H9 (cell line): ENCODE data around the gene MOXD1. TPM values are rescaled to one million over a fixed set of nuclear protein-coding genes. Genes with fewer than 3 reads are reported as not detected.

ENCODE experiments used
- DNase-seq: peaks from one replicate; pipeline ENCODE4 v3.0.0-alpha.2; 2017
- H2AFZ ChIP-seq: one replicate; pipeline ENCODE4 v1.6.1; 2013; ENCODE audit warnings: mild to moderate bottlenecking, low read length, control low read depth, moderate library complexity
- H2AK5ac ChIP-seq: 2 replicates; pipeline ENCODE4 v1.6.1; 2013; ENCODE audit warnings: low read length, control low read depth, mixed read lengths; ENCODE audit not compliant: insufficient read length
- H2BK120ac ChIP-seq: one replicate; pipeline ENCODE4 v1.6.1; 2013; ENCODE audit warnings: low read depth, mild to moderate bottlenecking, low read length, control low read depth, inconsistent platforms; ENCODE audit not compliant: poor library complexity, severe bottlenecking
- H2BK12ac ChIP-seq: 2 replicates; pipeline ENCODE4 v1.6.1; 2013; ENCODE audit warnings: low read length, control low read depth, mixed read lengths, low read depth; ENCODE audit not compliant: insufficient read length
- H2BK15ac ChIP-seq: 2 replicates; pipeline ENCODE4 v1.6.1; 2013; ENCODE audit warnings: low read depth, low read length, control low read depth
- H2BK20ac ChIP-seq: one replicate; pipeline ENCODE4 v1.6.1; 2013; ENCODE audit warnings: low read depth, mild to moderate bottlenecking, low read length, control low read depth, inconsistent platforms; ENCODE audit not compliant: poor library complexity, severe bottlenecking
- H2BK5ac ChIP-seq: 2 replicates; pipeline ENCODE4 v1.6.1; 2013; ENCODE audit warnings: low read length, control low read depth, mixed read lengths; ENCODE audit not compliant: insufficient read length
- H3K14ac ChIP-seq: 2 replicates; pipeline ENCODE4 v1.6.1; 2013; ENCODE audit warnings: low read length, control low read depth; ENCODE audit not compliant: insufficient read depth
- H3K18ac ChIP-seq: 2 replicates; pipeline ENCODE4 v1.6.1; 2013; ENCODE audit warnings: low read depth, mild to moderate bottlenecking, mixed read lengths, low read length, control low read depth; ENCODE audit not compliant: insufficient read length
- H3K23ac ChIP-seq: 2 replicates; pipeline ENCODE4 v1.6.1; 2013; ENCODE audit warnings: low read length, control low read depth, mixed read lengths, low read depth; ENCODE audit not compliant: insufficient read length
- H3K23me2 ChIP-seq: 2 replicates; pipeline ENCODE4 v1.6.1; 2013; ENCODE audit warnings: low read depth, mild to moderate bottlenecking, mixed read lengths, low read length, control low read depth; ENCODE audit not compliant: insufficient read length, poor library complexity, severe bottlenecking
- H3K27ac ChIP-seq: 2 replicates; pipeline ENCODE4 v1.5.1; 2013; ENCODE audit warnings: low read length, control low read depth, mixed read lengths, low read depth; ENCODE audit not compliant: insufficient read length
- H3K27me3 ChIP-seq: 2 replicates; pipeline ENCODE4 v1.6.1; 2013; ENCODE audit warnings: low read length, control low read depth, inconsistent platforms; ENCODE audit not compliant: insufficient read depth
- H3K4ac ChIP-seq: 2 replicates; pipeline ENCODE4 v1.6.1; 2013; ENCODE audit warnings: low read depth, mild to moderate bottlenecking, control low read depth, inconsistent platforms, low read length, moderate library complexity
- H3K4me1 ChIP-seq: 2 replicates; pipeline ENCODE4 v1.6.1; 2013; ENCODE audit warnings: low read length, control low read depth, inconsistent platforms; ENCODE audit not compliant: insufficient read depth
- H3K4me2 ChIP-seq: 2 replicates; pipeline ENCODE4 v1.6.1; 2013; ENCODE audit warnings: low read length, control low read depth, mixed read lengths; ENCODE audit not compliant: insufficient read length, insufficient read depth
- H3K56ac ChIP-seq: 2 replicates; pipeline ENCODE4 v1.6.1; 2013; ENCODE audit warnings: low read depth, mild to moderate bottlenecking, mixed read lengths, low read length, control low read depth; ENCODE audit not compliant: insufficient read length
- H3K79me1 ChIP-seq: 2 replicates; pipeline ENCODE4 v1.6.1; 2013; ENCODE audit warnings: low read depth, mild to moderate bottlenecking, moderate library complexity, low read length, control low read depth, inconsistent platforms; ENCODE audit not compliant: insufficient read depth, poor library complexity, severe bottlenecking
- H3K79me2 ChIP-seq: 2 replicates; pipeline ENCODE4 v1.6.1; 2013; ENCODE audit warnings: low read length, control low read depth, inconsistent platforms; ENCODE audit not compliant: insufficient read depth
- H3K9ac ChIP-seq: 2 replicates; pipeline ENCODE4 v1.6.1; 2013; ENCODE audit warnings: low read length, control low read depth, mixed read lengths; ENCODE audit not compliant: insufficient read length; ENCODE audit errors: extremely low read depth
- H3K9me3 ChIP-seq: one replicate; pipeline ENCODE4 v1.6.1; 2013; ENCODE audit warnings: low read depth, low read length, inconsistent platforms; ENCODE audit not compliant: control insufficient read depth
- H3T11ph ChIP-seq: one replicate; pipeline ENCODE4 v1.6.1; 2013; ENCODE audit warnings: mild to moderate bottlenecking, low read length, control low read depth, inconsistent platforms
- H4K20me1 ChIP-seq: one replicate; pipeline ENCODE4 v1.6.1; 2013; ENCODE audit not compliant: control insufficient read depth, insufficient read length, insufficient read depth
- H4K5ac ChIP-seq: 2 replicates; pipeline ENCODE4 v1.6.1; 2013; ENCODE audit warnings: low read depth, mild to moderate bottlenecking, mixed read lengths, low read length, control low read depth; ENCODE audit not compliant: insufficient read length
- H4K8ac ChIP-seq: replicated peaks from 2 replicates; pipeline ENCODE4 v1.6.1; 2013; ENCODE audit warnings: low read length, control low read depth, mixed read lengths, low read depth; ENCODE audit not compliant: insufficient read length
- H4K91ac ChIP-seq: 2 replicates; pipeline ENCODE4 v1.6.1; 2013; ENCODE audit warnings: low read depth, mild to moderate bottlenecking, moderate library complexity, mixed read lengths, low read length, control low read depth; ENCODE audit not compliant: insufficient read length
- H3K27ac Mint-ChIP-seq, 3 experiments: 2 replicates in 2 of 3; 3 replicates in 1 of 3; pipeline ENCODE4 v1.8.0; 2020 to 2021; ENCODE audit warnings: mixed read lengths in 3 of 3, mild to moderate bottlenecking in 1 of 3, moderate library complexity in 1 of 3
- H3K27me3 Mint-ChIP-seq: 2 replicates; pipeline ENCODE4 v1.8.0; 2021; ENCODE audit warnings: low read depth, mild to moderate bottlenecking, moderate library complexity, mixed read lengths
- H3K36me3 Mint-ChIP-seq, 3 experiments: 2 replicates in 2 of 3; 3 replicates in 1 of 3; pipeline ENCODE4 v1.8.0; 2020 to 2021; ENCODE audit warnings: low read depth in 3 of 3, mixed read lengths in 3 of 3; ENCODE audit not compliant: insufficient read depth in 1 of 3
- H3K4me1 Mint-ChIP-seq, 2 experiments: 2 replicates each; pipeline ENCODE4 v1.8.0; 2020; ENCODE audit warnings: mixed read lengths in 2 of 2
- H3K4me3 Mint-ChIP-seq, 2 experiments: 2 replicates in 1 of 2; 3 replicates in 1 of 2; pipeline ENCODE4 v1.8.0; 2020 to 2021; ENCODE audit warnings: mild to moderate bottlenecking in 2 of 2, mixed read lengths in 2 of 2, moderate library complexity in 1 of 2
- H3K9me3 Mint-ChIP-seq, 2 experiments: 2 replicates in 1 of 2; 3 replicates in 1 of 2; pipeline ENCODE4 v1.8.0; 2020; ENCODE audit warnings: mild to moderate bottlenecking in 2 of 2, mixed read lengths in 2 of 2, moderate library complexity in 1 of 2
- WGBS: extraction: QIAGEN DNeasy Blood & Tissue Kit; methylation state at CpG from one replicate; pipeline ENCODE4 v1.1.7; 2013; ENCODE audit warnings: missing lambda C conversion rate, low lambda C conversion rate, mixed read lengths; ENCODE audit not compliant: insufficient read length; ENCODE audit errors: extremely low coverage; 5-methylcytosine and 5-hydroxymethylcytosine counted together
- total RNA-seq: library from RNA; stranded (reverse); gene quantifications from 2 replicates; pipeline ENCODE4 v1.2.1, GENCODE V29; 2021
- TF ChIP-seq, protein P1 (sequence below): fragments of 200-600 bp; sonication (generic); conservative IDR thresholded peaks from 3 replicates; pipeline ENCODE4 v1.8.0; 2021; ENCODE audit warnings: antibody characterized with exemption, mild to moderate bottlenecking

MOXD1 gene
- total RNA-seq, 1 experiment from 2014 or later: 2.3 TPM

- Histone ChIP-seq H3K9me3 (no peaks in the 10 kb centered on the region), H2BK15ac (no peak overlapping the region), H4K20me1 (no peaks in the 10 kb centered on the region), H2BK12ac (no peak overlapping the region), H4K8ac (no peak overlapping the region), H4K5ac (no peak overlapping the region), H3K23me2 (no peaks in the 10 kb centered on the region), H3K27me3 (no peaks in the 10 kb centered on the region), H3K18ac (no peak overlapping the region), H3K79me1 (no peaks in the 10 kb centered on the region), H2AK5ac (no peak overlapping the region), H2BK120ac (no peak overlapping the region), H3K4ac (no peak overlapping the region), H4K91ac (no peak overlapping the region), H3K4me1 (no peaks in the 10 kb centered on the region), H3K23ac (no peak overlapping the region), H3K56ac (no peak overlapping the region), H3K9ac (no peak overlapping the region), H3K79me2 (no peaks in the 10 kb centered on the region), H3T11ph (no peak overlapping the region), H3K27ac (no peak overlapping the region), H2AFZ (no peak overlapping the region), H2BK5ac (no peak overlapping the region), H2BK20ac (no peak overlapping the region), H3K14ac (no peak overlapping the region), H3K4me2 (no peak overlapping the region)
- Mint-ChIP-seq H3K27me3 (no peaks in the 10 kb centered on the region), H3K27ac (no peak overlapping the region), H3K36me3 (no peaks in the 10 kb centered on the region), H3K4me1 (no peaks in the 10 kb centered on the region), H3K9me3 (peaks cover 0 to 2% of the 10 kb centered on the region in 2 experiments; a peak in 2 of 5 replicates), H3K4me3 (no peak overlapping the region)
- WGBS: no CpG with 5 or more reads among the region's 6 CpGs
- no peak for DNase-seq
- TF ChIP-seq, protein P1, sequence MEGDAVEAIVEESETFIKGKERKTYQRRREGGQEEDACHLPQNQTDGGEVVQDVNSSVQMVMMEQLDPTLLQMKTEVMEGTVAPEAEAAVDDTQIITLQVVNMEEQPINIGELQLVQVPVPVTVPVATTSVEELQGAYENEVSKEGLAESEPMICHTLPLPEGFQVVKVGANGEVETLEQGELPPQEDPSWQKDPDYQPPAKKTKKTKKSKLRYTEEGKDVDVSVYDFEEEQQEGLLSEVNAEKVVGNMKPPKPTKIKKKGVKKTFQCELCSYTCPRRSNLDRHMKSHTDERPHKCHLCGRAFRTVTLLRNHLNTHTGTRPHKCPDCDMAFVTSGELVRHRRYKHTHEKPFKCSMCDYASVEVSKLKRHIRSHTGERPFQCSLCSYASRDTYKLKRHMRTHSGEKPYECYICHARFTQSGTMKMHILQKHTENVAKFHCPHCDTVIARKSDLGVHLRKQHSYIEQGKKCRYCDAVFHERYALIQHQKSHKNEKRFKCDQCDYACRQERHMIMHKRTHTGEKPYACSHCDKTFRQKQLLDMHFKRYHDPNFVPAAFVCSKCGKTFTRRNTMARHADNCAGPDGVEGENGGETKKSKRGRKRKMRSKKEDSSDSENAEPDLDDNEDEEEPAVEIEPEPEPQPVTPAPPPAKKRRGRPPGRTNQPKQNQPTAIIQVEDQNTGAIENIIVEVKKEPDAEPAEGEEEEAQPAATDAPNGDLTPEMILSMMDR: no peak
These were observed 67.4 kb downstream of the MOXD1 start for GRCh38 chr6:132333639-132334520.
